ENCODE data around the gene LAMA2.

The LAMA2 gene

DNA sequence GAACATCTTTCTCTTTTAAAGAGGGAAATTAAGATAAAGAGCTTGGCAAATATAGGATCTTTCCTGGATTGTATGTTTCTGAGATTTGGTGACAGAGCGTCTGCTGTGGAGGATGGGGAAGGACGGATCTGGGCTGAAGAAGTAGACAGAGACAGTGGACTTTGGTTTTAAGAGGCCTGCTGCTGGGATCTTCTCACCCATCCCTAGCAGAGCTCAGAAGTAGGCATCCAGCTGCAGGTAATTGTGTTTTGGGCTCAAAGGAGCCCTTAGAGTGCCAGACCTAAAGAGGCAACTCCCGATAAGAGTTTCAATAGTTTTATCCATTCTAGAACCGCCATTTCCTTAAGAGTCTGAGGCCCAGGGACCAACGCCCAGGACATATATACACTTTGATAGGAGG, 20.8 kb downstream of the LAMA2 start:
- Histone ChIP-seq H3K27ac (no peak overlapping the region), H3K9me3 (no peaks in the 10 kb centered on the region), H3K4me3 (ENCODE audit: low read depth in 1 of 2, low read length in 1 of 2) (no peak overlapping the region), H3K36me3 (no peaks in the 10 kb centered on the region), H3K4me1 (ENCODE audit: control insufficient read depth in 1 of 2, insufficient read depth in 1 of 2, low read depth in 1 of 2, low read length in 1 of 2) (no peaks in the 10 kb centered on the region), H3K27me3 (no peaks in the 10 kb centered on the region)
- TF ChIP-seq, protein P1, sequence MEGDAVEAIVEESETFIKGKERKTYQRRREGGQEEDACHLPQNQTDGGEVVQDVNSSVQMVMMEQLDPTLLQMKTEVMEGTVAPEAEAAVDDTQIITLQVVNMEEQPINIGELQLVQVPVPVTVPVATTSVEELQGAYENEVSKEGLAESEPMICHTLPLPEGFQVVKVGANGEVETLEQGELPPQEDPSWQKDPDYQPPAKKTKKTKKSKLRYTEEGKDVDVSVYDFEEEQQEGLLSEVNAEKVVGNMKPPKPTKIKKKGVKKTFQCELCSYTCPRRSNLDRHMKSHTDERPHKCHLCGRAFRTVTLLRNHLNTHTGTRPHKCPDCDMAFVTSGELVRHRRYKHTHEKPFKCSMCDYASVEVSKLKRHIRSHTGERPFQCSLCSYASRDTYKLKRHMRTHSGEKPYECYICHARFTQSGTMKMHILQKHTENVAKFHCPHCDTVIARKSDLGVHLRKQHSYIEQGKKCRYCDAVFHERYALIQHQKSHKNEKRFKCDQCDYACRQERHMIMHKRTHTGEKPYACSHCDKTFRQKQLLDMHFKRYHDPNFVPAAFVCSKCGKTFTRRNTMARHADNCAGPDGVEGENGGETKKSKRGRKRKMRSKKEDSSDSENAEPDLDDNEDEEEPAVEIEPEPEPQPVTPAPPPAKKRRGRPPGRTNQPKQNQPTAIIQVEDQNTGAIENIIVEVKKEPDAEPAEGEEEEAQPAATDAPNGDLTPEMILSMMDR (IDR thresholded peaks at IDR 0.05), result no peak

DNA sequence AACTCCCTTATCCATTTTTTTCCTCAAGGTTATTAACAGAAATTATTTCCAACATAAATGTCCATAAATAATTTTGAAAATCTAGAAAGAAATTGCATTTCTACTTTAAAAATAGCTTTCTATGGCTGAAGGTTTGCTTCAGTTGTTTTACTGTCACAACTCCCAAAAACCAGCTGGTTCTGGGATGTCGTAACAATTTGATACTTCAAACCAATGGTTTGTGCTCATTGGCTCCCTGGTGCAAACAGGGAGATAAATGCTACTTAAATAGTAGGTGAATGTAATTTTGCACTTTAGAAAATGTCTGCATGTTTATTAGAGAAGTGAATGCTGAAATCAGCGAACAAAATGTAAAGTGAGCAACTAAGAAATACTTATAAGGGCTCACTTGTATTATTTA, 31.1 kb downstream of the LAMA2 start:
- Histone ChIP-seq H3K4me3 (ENCODE audit: low read depth in 1 of 2, low read length in 1 of 2) (no peak overlapping the region), H3K9me3 (no peaks in the 10 kb centered on the region), H3K36me3 (no peaks in the 10 kb centered on the region), H3K27me3 (no peaks in the 10 kb centered on the region), H3K27ac (no peak overlapping the region), H3K4me1 (ENCODE audit: control insufficient read depth in 1 of 2, insufficient read depth in 1 of 2, low read depth in 1 of 2, low read length in 1 of 2) (no peaks in the 10 kb centered on the region)
- TF ChIP-seq, protein P1 (IDR thresholded peaks at IDR 0.05), result no peak

DNA sequence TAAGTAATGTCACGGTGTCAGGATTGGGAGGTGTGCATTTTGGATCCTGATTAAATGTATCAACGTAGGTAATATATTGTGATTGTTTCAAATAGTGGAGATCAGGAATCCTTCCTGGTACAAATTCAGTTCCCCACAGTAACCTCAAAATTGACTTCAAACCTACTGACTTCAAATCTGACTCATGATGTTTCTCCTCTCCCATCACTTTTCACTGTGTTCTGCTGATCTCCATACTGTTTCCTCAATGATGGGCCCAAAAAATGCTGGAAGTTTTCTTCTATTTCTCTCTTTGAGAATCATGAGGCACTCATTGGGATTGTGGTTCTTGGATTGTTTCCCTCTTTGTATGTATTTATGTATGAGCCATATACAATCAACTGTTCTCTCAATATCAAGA, 35.9 kb downstream of the LAMA2 start:
- H3K9me3 ChIP-seq, result no peaks in the 10 kb centered on the region
- no peaks in the 10 kb centered on the region for H3K36me3 ChIP-seq
- TF ChIP-seq, protein P1 (IDR thresholded peaks at IDR 0.05), result no peak

DNA sequence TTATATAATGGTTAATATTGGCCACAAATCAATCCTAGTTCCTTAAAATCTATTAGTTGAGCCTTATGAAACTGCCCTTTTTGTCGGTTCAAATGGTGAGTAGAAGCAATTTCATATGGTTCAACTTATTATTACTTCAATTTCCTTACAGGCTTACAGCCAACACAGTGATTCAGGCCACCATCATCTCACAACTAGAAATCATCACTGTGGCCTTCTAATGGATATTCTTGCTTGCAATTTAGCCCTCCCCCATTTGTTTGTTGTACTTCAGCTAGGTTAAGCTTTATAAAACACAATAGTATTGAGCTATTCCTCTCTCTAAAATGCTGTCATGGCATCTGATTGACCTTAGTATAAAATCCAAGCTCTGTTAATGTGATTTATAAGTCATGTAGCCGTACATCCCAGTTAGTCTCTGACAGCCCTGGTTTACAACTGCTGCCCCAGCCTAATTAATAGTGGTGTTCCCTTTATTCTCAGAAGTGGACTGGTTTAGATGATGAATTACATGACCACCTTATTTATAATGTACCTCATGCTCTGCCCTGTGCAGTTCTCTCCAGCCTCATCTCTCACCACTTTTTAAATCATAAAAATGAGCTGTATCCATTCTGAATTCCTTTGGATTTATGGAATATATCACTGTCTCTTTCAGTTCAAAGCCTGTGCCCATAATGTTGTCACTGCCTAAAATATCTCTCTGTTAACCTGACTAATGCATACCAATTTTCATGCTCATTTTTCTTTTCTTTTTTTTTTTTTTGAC, 36.7 kb downstream of the LAMA2 start:
- H3K9me3 ChIP-seq, result no peaks in the 10 kb centered on the region
- TF ChIP-seq, protein P1 (IDR thresholded peaks at IDR 0.05), result no peak
- H3K27ac ChIP-seq, result no peak overlapping the region
- no peak overlapping the region for H3K4me3 ChIP-seq (ENCODE audit: low read depth in 1 of 2, low read length in 1 of 2)
- H3K36me3 ChIP-seq, result no peaks in the 10 kb centered on the region
- no peaks in the 10 kb centered on the region for H3K4me1 ChIP-seq (ENCODE audit: control insufficient read depth in 1 of 2, insufficient read depth in 1 of 2, low read depth in 1 of 2, low read length in 1 of 2)
- H3K27me3 ChIP-seq, result no peaks in the 10 kb centered on the region

More for the DNA sequence above, 35.9 kb downstream of the LAMA2 start:
- Histone ChIP-seq H3K4me1 (ENCODE audit: control insufficient read depth in 1 of 2, insufficient read depth in 1 of 2, low read depth in 1 of 2, low read length in 1 of 2) (no peaks in the 10 kb centered on the region), H3K4me3 (ENCODE audit: low read depth in 1 of 2, low read length in 1 of 2) (no peak overlapping the region), H3K27ac (no peak overlapping the region), H3K27me3 (no peaks in the 10 kb centered on the region)

DNA sequence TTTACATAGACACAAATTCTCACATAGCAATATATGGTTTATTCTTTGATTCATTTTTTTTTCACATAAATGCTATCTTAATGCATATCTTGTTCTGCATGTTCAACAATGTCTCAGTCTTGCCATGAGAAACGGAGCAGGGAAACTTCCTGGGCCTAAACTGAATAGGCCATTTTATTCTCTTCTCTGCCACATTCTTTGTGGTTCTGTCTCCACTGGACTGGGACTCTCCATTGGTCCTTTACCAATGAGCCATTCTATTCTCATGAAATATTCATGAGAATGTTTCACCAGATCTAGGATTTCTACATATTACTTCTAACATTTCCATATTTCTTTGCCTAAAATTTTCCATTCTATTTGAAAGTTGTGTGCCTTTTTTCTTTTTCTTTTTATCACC, 42.8 kb downstream of the LAMA2 start:
- no peak overlapping the region for H3K4me3 ChIP-seq (ENCODE audit: low read depth in 1 of 2, low read length in 1 of 2)
- no peaks in the 10 kb centered on the region for H3K9me3 ChIP-seq
- H3K36me3 ChIP-seq, result no peaks in the 10 kb centered on the region
- TF ChIP-seq, protein P1 (IDR thresholded peaks at IDR 0.05), result no peak
- no peaks in the 10 kb centered on the region for H3K4me1 ChIP-seq (ENCODE audit: control insufficient read depth in 1 of 2, insufficient read depth in 1 of 2, low read depth in 1 of 2, low read length in 1 of 2)
- no peak overlapping the region for H3K27ac ChIP-seq
- H3K27me3 ChIP-seq, result no peaks in the 10 kb centered on the region

Measured in neutrophil (primary cell).